Activated gamma-delta T cell treated with anti-CD3 and anti-CD28 coated beads, Interleukin-2, amount 50 U/mL, for 16 hours (primary cell): ENCODE measurements around the gene EEFSEC.

Source experiments
- DNase-seq: peaks from one replicate; pipeline ENCODE4 v3.0.0-alpha.2; 2020; ENCODE audit warnings: low read depth

EEFSEC gene

DNA sequence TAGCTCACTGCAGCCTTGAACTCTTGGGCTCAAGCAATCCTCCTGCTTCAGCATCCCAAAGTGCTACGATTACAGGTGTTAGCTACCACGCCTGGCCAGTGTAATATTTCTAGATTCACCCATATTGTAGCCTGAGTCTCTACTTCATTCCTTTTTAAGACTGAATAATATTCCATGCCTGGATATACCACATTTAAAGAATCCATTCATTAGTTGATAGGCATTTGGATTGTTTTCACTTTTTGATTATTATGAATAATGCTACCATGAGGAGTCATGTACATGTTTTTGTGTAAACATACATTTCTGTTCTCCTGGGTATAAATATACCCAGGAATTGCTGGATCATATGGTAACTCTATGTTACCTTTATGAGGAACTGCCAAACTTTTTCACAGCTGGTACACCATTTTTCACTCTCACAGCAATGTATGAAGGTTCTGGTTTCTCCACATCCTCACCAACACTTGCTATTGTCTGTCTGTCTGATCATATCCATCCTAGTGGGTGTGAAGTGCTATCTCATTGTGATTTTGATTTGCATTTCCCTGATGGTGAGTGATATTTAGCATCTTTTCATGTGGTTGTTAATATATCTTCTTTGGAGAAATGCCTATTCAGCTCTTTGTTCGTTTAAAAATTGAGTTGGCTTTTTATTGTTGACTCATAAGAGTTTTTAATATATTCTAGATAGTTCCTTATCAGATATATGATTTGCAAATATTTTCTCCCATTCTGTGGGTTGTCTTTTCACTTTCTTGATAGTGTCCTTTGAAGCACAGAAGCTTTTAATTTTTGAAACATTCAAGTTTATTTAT lies 32.6 kb downstream of the EEFSEC start:
- DNase-seq: no peak

DNA sequence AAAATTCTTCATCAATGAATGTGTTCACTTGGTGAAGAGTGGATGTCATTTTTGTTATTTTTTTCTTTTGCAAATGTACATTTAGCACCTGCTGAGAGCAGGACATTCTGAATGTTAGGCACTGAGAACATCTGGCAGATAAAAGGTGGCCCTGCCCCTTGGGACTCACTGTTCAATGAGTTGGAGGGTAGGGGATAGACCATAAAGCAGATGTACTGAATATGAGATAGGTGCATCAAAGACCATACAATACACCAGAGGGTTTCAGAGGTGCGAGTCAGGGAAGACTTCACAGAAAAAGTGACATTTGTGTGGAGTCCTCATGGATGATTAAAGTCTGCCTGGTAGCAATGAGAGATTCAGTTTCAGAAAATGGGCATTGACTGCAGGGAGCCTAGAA lies 34.2 kb downstream of the EEFSEC start:
- DNase-seq: no peak

GRCh38 chr3:128188326-128188725 lies 35.0 kb downstream of the EEFSEC start:
- DNase-seq: no peak

GRCh38 chr3:128188956-128189355 lies 35.7 kb downstream of the EEFSEC start:
- DNase-seq: no peak

GRCh38 chr3:128190501-128190900 lies 37.2 kb downstream of the EEFSEC start:
- DNase-seq: no peak

GRCh38 chr3:128192131-128192530 lies 38.9 kb downstream of the EEFSEC start:
- no peak for DNase-seq

DNA sequence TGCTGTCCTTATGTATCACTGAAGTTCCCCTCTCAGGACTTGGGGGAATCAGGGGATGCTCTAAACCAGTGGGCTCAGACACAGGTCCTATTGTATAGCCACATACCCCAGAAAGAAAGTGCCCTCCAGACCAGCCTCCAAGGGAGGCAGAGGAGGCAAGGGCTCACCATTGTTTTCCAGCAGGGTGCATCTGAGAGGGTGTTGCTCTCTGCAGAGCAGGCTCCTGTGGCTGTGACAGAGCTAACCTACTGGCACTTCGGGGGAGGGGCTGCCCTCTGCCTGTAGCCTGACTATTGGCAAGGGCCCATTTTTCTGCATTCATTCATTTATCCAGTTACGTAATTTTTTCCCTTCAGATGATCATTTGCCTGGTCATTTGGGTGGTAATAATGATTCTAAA lies 39.9 kb downstream of the EEFSEC start:
- no peak for DNase-seq

GRCh38 chr3:128194843-128195242 lies 41.6 kb downstream of the EEFSEC start:
- no peak for DNase-seq

GRCh38 chr3:128195369-128195768 lies 42.1 kb downstream of the EEFSEC start:
- no peak for DNase-seq

DNA sequence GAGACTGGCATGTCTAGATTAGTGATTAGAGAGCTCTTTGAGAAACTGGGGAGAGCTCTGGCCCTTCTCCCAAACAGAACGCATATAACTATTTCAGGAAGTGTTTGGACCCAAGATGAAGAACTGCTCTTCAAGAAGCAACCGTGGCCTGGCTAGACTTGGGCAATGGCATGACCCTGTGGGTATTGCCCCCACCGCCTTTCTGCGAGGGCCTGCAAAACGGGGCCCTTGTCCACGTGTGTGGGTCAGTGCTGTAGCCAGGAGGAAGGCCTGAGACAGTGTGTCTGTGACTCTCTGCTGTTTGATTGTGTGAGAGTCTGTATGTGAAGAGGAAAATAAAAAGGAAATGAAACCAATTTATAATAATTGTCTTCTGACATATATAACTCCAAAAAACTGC lies 42.5 kb downstream of the EEFSEC start:
- no peak for DNase-seq

- DNase-seq: no peak
These were observed 43.4 kb downstream of the EEFSEC start for GRCh38 chr3:128196647-128197046.

DNA sequence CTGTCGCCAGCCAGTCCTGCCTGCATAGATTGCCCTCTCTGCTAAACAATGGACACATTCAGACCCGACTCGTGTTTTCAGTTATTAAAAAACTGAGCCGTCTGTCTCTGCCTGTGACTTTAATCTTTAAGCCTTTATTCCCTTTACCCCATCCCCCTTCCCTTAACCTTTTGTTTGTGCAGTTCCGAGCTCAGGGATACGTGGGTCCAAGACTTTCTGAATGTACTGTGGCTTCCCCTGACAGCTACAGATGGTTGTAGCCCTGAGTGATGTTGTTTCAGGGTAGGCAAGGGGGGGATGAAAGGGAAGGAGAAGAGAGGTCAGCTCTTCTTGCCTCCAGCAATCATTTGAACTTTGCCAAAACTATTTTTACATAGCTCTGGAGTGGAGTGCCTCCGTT lies 44.6 kb downstream of the EEFSEC start:
- DNase-seq: no peak

DNA sequence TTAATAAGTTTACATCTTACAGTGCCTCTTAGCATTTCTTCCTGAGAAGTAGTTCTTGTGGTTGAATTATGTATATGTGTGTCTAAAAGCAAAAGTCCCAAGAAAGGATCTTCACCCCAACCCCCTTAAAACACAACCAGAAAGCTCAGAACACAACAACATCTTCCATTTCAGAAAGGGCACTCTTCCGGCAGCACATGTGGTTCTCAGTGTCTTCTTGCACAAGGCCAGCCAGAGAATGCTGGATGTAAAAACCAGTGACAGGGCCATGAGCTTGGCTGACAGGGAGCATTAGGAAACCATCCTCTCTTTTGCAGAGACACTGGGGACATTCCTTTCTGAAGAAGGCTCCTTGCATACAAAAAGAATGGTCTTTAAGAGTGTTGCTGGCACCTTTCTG lies 45.0 kb downstream of the EEFSEC start:
- no peak for DNase-seq

DNA sequence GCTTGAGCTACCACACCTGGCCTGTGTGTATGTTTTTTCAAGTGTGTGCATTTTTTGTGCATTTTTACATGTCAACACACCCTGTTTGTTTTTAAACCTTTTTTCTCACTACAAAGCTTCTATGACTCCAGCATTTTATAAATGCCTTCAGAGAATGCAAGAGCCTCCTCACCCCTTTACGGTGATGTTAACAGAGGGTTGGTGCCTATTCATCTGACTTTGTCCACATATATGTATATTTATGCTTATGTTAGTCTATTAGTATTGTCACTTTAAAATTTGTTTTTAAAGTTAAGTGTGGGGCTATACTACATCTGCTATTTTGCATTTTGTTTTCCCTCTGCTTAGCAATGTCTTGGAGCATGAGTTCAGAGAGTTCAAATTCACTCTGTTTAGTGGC lies 45.8 kb downstream of the EEFSEC start:
- DNase-seq: no peak

DNA sequence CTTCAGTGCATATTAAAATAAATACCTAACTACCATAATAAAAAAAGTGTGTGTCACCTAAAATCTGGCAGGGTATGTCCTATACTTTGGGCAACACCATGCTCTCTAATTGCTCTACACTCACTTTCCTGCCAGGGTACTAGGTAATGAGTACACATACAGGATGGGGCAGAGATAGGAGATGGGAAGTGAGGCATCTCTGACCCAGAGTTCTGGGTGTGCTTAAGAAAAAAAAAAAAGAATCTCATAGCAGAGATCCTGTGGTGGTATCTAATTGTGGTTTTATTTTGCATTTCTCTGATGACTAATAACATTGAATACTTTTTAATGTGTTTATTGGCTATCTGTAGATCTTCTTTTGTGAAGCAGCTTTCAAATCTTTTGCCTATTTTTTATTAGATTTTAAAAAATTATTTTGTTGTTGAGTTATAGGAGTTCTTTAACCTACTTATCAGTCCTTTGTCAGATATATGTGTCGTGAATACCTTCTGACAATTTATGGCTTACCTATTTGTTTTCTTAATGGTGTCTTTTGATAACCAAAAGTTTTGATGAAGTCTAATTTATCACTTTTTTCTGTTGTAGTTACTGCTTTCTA lies 48.0 kb downstream of the EEFSEC start:
- DNase-seq: no peak

DNA sequence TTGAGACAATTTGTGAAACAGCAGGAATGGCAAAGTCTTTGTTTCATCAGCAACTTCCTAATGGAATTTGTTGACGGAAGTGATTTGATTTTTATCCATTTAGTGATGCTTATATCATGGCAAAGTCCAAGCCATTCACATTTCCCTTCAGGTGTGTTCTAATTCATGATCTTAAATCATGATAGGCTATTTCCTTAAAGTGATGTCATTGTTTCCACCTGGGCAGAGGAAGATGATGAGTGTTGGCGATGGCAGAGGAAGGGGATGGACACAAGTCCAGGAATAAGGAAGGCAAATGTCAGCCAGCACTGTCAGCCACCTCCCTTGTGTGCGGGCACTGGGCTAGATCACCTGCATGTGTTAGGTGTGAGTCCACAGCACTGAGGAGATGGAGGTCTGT lies 49.9 kb downstream of the EEFSEC start:
- DNase-seq: no peak

- no peak for DNase-seq
These were observed 52.4 kb downstream of the EEFSEC start for GRCh38 chr3:128205558-128206145.

- no peak for DNase-seq
These were observed 54.7 kb downstream of the EEFSEC start for GRCh38 chr3:128207951-128208350.

GRCh38 chr3:128210711-128211110 lies 57.4 kb downstream of the EEFSEC start:
- DNase-seq: no peak

DNA sequence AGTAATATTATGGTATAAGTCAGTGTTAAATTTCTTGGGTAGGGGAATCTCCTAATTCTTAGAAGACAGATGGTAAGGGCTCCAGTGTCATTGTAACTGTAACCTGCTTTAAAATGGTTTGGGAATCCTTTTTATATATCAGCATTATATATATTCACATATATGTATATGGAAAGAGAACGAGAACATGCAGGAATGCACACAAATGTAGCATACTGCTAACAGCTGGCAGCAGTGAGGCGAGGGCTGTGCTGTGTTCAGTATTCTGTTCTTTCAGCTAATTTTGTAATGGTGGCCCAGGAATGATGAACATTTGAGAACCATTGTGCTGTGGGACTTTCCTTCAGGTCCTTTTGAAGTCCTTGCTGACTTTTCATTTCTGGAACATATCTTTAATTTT lies 60.8 kb downstream of the EEFSEC start:
- DNase-seq: no peak

DNA sequence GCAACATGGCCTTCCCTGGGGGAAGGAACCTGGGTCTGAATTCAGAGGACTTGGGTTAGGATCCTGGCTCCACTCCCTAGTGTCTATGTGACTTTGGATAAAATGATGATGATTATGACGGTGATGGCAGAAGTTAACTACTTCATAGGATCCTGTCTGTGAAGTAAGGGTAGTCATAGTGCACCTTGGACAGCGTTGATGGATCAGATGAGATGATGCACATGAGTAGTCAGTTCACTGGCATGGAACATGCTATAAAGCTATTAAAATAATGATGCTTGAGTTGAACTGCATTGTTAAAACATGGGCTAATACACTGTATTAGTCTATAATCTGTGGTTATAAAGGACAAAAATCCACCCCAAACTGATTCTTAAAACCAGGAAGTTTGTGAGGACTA lies 62.0 kb downstream of the EEFSEC start:
- DNase-seq: no peak

GRCh38 chr3:128215800-128216495 lies 62.7 kb downstream of the EEFSEC start:
- DNase-seq: no peak
